ENCODE data around the gene DYSF. TPM values are rescaled to one million over a fixed set of nuclear protein-coding genes. Genes with fewer than 3 reads are reported as not detected.

The DYSF gene
- total RNA-seq, 1 donor = 3.5 TPM

GRCh38 chr2:71669628-71670429 is 216.5 kb downstream of the DYSF start:
- H3K4me3 ChIP-seq (ENCODE audit: low read depth, low read length) = no peak overlapping the region
- DNase-seq (ENCODE audit: low read depth) = no peak
- TF ChIP-seq CTCF (IDR thresholded peaks at IDR 0.05; ENCODE audit: insufficient read depth, low read depth, low read length) = no peak

GRCh38 chr2:71670430-71670795 is 217.1 kb downstream of the DYSF start:
- H3K4me3 ChIP-seq (ENCODE audit: low read depth, low read length) = no peak overlapping the region
- TF ChIP-seq CTCF (IDR thresholded peaks at IDR 0.05; ENCODE audit: insufficient read depth, low read depth, low read length) = no peak
- no peak for DNase-seq (ENCODE audit: low read depth)

- no peak for TF ChIP-seq CTCF (IDR thresholded peaks at IDR 0.05; ENCODE audit: insufficient read depth, low read depth, low read length)
- DNase-seq (ENCODE audit: low read depth) = no peak
- no peak overlapping the region for H3K4me3 ChIP-seq (ENCODE audit: low read depth, low read length)
These were observed 218.0 kb downstream of the DYSF start for GRCh38 chr2:71671203-71671854.

- DNase-seq (ENCODE audit: low read depth) = no peak
- TF ChIP-seq CTCF (IDR thresholded peaks at IDR 0.05; ENCODE audit: insufficient read depth, low read depth, low read length) = peak; percentile 13
- no peak overlapping the region for H3K4me3 ChIP-seq (ENCODE audit: low read depth, low read length)
These were observed 218.8 kb downstream of the DYSF start for GRCh38 chr2:71671895-71672825.

GRCh38 chr2:71672826-71673795 is 219.8 kb downstream of the DYSF start:
- no peak for DNase-seq (ENCODE audit: low read depth)
- TF ChIP-seq CTCF (IDR thresholded peaks at IDR 0.05; ENCODE audit: insufficient read depth, low read depth, low read length) = no peak
- no peak overlapping the region for H3K4me3 ChIP-seq (ENCODE audit: low read depth, low read length)
